Mucosa of gallbladder (tissue), 1 donor: ENCODE results near the gene ZNF804A. TPM values are rescaled to one million over a fixed set of nuclear protein-coding genes. Genes with fewer than 3 reads are reported as not detected.

Experiments
- DNase-seq: peaks from one replicate; pipeline ENCODE4 v3.0.0-alpha.2; 2020; ENCODE audit warnings: low spot score
- total RNA-seq: library from RNA; stranded (reverse); gene quantifications from one replicate; pipeline ENCODE4 v1.2.1, GENCODE V29; 2021
- donor health status: DM: no; HTN: no; CAD: no.

The ZNF804A gene
- total RNA-seq, 1 donor from 2014 or later = 4.1 TPM

DNA sequence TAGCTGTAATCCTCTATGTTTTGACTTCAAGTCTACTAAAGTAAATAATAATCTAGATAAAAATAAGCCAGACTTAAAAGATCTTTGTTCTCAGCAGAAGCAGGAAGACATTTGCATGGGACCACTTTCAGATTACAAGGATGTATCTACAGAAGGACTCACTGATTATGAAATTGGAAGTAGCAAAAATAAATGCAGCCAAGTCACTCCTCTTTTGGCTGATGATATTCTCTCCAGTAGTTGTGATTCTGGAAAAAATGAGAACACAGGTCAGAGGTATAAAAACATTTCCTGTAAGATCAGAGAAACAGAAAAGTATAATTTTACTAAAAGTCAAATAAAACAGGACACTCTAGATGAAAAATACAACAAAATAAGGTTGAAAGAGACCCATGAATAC, 338.4 kb downstream of the ZNF804A start:
- no peak for DNase-seq

DNA sequence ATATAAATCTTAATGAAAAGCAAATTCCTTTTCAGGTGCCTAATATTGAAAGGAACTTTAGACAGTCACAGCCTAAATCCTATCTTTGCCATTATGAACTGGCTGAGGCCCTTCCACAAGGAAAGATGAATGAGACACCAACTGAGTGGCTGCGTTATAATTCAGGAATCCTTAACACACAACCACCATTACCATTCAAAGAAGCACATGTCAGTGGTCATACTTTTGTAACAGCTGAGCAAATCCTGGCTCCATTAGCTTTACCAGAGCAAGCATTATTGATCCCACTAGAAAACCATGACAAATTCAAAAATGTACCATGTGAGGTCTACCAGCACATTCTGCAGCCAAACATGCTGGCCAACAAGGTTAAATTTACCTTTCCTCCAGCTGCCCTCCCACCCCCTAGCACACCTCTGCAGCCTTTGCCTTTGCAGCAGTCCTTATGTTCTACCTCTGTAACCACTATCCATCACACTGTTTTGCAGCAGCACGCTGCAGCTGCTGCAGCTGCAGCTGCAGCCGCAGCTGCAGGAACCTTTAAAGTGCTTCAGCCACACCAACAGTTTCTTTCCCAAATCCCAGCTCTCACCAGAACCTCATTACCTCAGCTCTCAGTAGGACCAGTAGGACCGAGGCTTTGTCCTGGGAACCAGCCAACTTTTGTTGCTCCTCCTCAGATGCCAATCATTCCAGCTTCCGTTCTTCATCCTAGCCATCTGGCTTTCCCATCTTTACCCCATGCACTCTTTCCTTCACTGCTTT, 340.1 kb downstream of the ZNF804A start:
- no peak for DNase-seq

DNA sequence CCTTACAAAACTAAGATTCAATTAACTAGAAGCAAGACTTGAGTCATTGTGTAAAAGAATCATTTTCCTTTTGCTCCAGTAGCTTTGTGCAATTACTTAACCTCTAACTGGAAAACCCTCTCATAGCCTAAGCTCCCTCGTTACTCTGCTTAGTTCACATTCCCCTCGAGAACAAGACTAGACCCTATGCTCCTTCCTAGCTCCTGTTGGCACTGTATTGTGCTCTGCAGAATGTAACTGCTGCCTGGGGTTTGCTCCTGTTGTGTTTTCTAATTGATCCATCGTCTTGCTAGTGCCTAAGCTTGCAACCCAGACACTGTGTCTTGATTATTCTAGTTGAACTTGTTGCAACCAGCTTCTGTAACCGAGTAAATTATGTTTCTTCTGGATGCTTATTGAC, 347.0 kb downstream of the ZNF804A start:
- DNase-seq = no peak

DNA sequence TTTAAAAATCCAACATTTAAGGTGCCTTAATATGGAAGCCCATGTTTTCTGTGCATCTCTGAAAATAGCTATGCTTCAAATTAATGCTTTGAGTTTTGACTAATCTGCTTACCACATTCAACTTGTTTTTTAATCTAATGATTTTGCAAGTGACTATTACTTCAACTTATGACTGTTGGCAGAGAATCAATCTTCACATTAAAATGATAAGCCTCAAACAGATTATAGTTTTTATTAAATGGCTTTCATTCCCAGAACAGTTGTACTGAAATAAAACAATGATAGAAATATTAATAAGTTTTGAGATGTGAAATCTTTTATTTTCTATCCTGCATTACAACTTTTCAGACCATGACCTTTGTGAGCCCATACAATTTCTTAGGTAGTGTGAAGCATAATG, 347.5 kb downstream of the ZNF804A start:
- no peak for DNase-seq

DNA sequence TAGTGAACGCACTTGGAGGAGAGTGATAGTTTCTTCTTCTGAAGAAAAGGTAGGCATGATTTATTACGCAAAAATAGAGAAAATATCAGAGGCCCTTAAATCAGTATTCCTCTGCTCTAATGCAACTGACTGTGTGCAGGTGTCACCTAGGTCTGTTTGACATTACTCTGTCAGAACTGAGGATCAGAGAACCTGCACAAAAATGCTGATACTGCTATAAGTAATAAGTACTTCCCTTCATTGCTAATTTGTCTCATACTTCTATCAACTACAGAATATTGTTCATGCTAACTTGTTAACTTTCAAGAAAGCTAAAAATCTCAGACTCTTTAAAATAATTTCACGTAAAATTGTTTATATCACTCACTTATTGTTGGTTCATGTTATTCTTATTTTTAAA, 358.5 kb downstream of the ZNF804A start:
- DNase-seq = no peak

- DNase-seq = no peak
Observed at GRCh38 chr2:184971546-184972068, 373.3 kb downstream of the ZNF804A start.
